HEK293 (cell line): Measurements from ENCODE around the gene B4GALNT4.
"Not testable (repeated sequence)": the region's sequence is repeated elsewhere in the genome, so short reads cannot be mapped to it uniquely, and the experiment has no call there.

Source experiments
- CTCF ChIA-PET: fragments of 350-600 bp; formaldehyde crosslinking; extraction: SDS; loops from one replicate; lab custom pipeline; 2021; ENCODE audit warnings: antibody characterized with exemption; lab: Yijun Ruan, JAX
- POLR2A ChIA-PET: fragments of 300-600 bp; formaldehyde crosslinking; extraction: SDS; loops from one replicate; lab custom pipeline; 2020; ENCODE audit warnings: antibody characterized with exemption, inconsistent platforms; lab: Yijun Ruan, JAX
- H3K27ac ChIP-seq: fragments of 200-500 bp; sonication (Bioruptor generic); 2 replicates; pipeline ENCODE4 v1.5.1; 2014; ENCODE audit warnings: low read depth, low read length, control low read depth, inconsistent platforms; ENCODE audit errors: extremely low read depth
- H3K36me3 ChIP-seq, 2 experiments: fragments of 200-500 bp in 1 of 2; sonication (Bioruptor generic) in 1 of 2; 1 replicate in 1 of 2; 2 replicates in 1 of 2; pipeline ENCODE4 v1.5.1; 2014 to 2017; ENCODE audit warnings: inconsistent platforms in 2 of 2, low read length in 2 of 2; ENCODE audit not compliant: control insufficient read depth in 2 of 2, insufficient read depth in 1 of 2
- H3K4me1 ChIP-seq: fragments of 200-500 bp; sonication (Bioruptor generic); 2 replicates; pipeline ENCODE4 v1.5.1; 2014; ENCODE audit warnings: mild to moderate bottlenecking, low read length, inconsistent platforms; ENCODE audit not compliant: control insufficient read depth, insufficient read depth
- H3K4me3 ChIP-seq: 2 replicates; pipeline ENCODE4 v1.5.1; 2011; ENCODE audit warnings: low read depth, mild to moderate bottlenecking, control low read depth, low read length, moderate library complexity
- H3K9me3 ChIP-seq: fragments of 200-500 bp; sonication (Bioruptor generic); 2 replicates; pipeline ENCODE4 v1.5.1; 2014; ENCODE audit warnings: low read depth, low read length, inconsistent platforms; ENCODE audit not compliant: control insufficient read depth, insufficient read depth
- KLF17 ChIP-seq: fragments of 450-650 bp; formaldehyde crosslinking; IDR thresholded peaks from 2 replicates; pipeline ENCODE4 v1.5.1; 2016; ENCODE audit warnings: missing biosample characterization, missing genetic modification characterization
- KLF9 ChIP-seq: fragments of 450-650 bp; formaldehyde crosslinking; IDR thresholded peaks from 2 replicates; pipeline ENCODE4 v1.5.1; 2016; ENCODE audit warnings: missing biosample characterization, missing genetic modification characterization, low read depth
- MEIS1 ChIP-seq: sonication (generic); formaldehyde crosslinking; IDR thresholded peaks from 2 replicates; pipeline ENCODE4 v1.8.1; 2022; ENCODE audit warnings: missing genetic modification reagents, mild to moderate bottlenecking, borderline replicate concordance
- MYNN ChIP-seq: fragments of 450-650 bp; formaldehyde crosslinking; IDR thresholded peaks from 2 replicates; pipeline ENCODE4 v1.5.1; 2016; ENCODE audit warnings: missing biosample characterization, missing genetic modification characterization, borderline replicate concordance
- OSR2 ChIP-seq: fragments of 450-650 bp; formaldehyde crosslinking; IDR thresholded peaks from 2 replicates; pipeline ENCODE4 v1.5.1; 2016; ENCODE audit warnings: missing biosample characterization, missing genetic modification characterization
- SCRT1 ChIP-seq: fragments of 450-650 bp; formaldehyde crosslinking; IDR thresholded peaks from 2 replicates; pipeline ENCODE4 v1.5.1; 2016; ENCODE audit warnings: missing biosample characterization, missing genetic modification characterization, borderline replicate concordance
- YY2 ChIP-seq: fragments of 450-650 bp; formaldehyde crosslinking; IDR thresholded peaks from 2 replicates; pipeline ENCODE4 v1.5.1; 2016; ENCODE audit warnings: missing biosample characterization, missing genetic modification characterization
- ZFP41 ChIP-seq: fragments of 450-650 bp; formaldehyde crosslinking; IDR thresholded peaks from 2 replicates; pipeline ENCODE4 v1.5.1; 2016; ENCODE audit warnings: missing biosample characterization, missing genetic modification characterization, borderline replicate concordance
- ZNF16 ChIP-seq: fragments of 450-650 bp; formaldehyde crosslinking; IDR thresholded peaks from 2 replicates; pipeline ENCODE4 v1.5.1; 2016; ENCODE audit warnings: low read depth, missing biosample characterization, missing genetic modification characterization
- ZNF174 ChIP-seq: fragments of 450-650 bp; formaldehyde crosslinking; IDR thresholded peaks from 2 replicates; pipeline ENCODE4 v1.5.0; 2017; ENCODE audit warnings: missing biosample characterization, mild to moderate bottlenecking, missing genetic modification characterization
- ZNF2 ChIP-seq: fragments of 450-650 bp; formaldehyde crosslinking; IDR thresholded peaks from 2 replicates; pipeline ENCODE4 v1.5.1; 2016; ENCODE audit warnings: missing biosample characterization, missing genetic modification characterization
- ZNF660 ChIP-seq: fragments of 450-650 bp; IDR thresholded peaks from 2 replicates; pipeline ENCODE4 v1.5.1; 2018; ENCODE audit warnings: missing biosample characterization, mild to moderate bottlenecking, missing genetic modification characterization
- ZNF670 ChIP-seq: fragments of 450-650 bp; formaldehyde crosslinking; IDR thresholded peaks from 2 replicates; pipeline ENCODE4 v1.5.1; 2016; ENCODE audit warnings: missing biosample characterization, missing genetic modification characterization, low read depth
- TF ChIP-seq, protein P1 (sequence below): fragments of 450-650 bp; IDR thresholded peaks from 2 replicates; pipeline ENCODE4 v1.5.1; 2018; ENCODE audit warnings: missing biosample characterization, missing genetic modification characterization

The B4GALNT4 gene

GRCh38 chr11:359181-359714, 10.1 kb upstream of the B4GALNT4 start:
- H3K4me1 ChIP-seq: no peaks in the 10 kb centered on the region
- H3K9me3 ChIP-seq: no peaks in the 10 kb centered on the region
- no peaks in the 10 kb centered on the region for H3K36me3 ChIP-seq
- ChIA-PET CTCF (interaction anchor here (0.5 to 1.3 kb wide), 2 partner anchors 54 to 124 kb away, joined by 3 to 6 read pairs; no protein-coding TSS in a partner anchor), POLR2A (no interaction called here)
- TF ChIP-seq MEIS1 (no peak), OSR2 (tag by site-specific recombination) (no peak), ZFP41 (tag by site-specific recombination) (no peak), MYNN (no peak), ZNF16 (tag by site-specific recombination) (no peak), SCRT1 (tag by site-specific recombination) (no peak), ZNF670 (no peak), YY2 (tag by site-specific recombination) (no peak), ZNF660 (no peak)
- TF ChIP-seq, protein P1, sequence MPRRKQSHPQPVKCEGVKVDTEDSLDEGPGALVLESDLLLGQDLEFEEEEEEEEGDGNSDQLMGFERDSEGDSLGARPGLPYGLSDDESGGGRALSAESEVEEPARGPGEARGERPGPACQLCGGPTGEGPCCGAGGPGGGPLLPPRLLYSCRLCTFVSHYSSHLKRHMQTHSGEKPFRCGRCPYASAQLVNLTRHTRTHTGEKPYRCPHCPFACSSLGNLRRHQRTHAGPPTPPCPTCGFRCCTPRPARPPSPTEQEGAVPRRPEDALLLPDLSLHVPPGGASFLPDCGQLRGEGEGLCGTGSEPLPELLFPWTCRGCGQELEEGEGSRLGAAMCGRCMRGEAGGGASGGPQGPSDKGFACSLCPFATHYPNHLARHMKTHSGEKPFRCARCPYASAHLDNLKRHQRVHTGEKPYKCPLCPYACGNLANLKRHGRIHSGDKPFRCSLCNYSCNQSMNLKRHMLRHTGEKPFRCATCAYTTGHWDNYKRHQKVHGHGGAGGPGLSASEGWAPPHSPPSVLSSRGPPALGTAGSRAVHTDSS (tag by site-specific recombination): no peak
- no peak overlapping the region for H3K27ac ChIP-seq
- no peak overlapping the region for H3K4me3 ChIP-seq

- Histone ChIP-seq H3K27ac (no peak overlapping the region), H3K36me3 (no peaks in the 10 kb centered on the region), H3K4me1 (no peaks in the 10 kb centered on the region), H3K4me3 (no peak overlapping the region), H3K9me3 (no peaks in the 10 kb centered on the region)
- ChIA-PET CTCF (interaction anchor here (0.6 to 2.2 kb wide), 6 partner anchors 15 to 110 kb away, joined by 3 to 20 read pairs (median 4); no protein-coding TSS in a partner anchor), POLR2A (no interaction called here)
- no peak for TF ChIP-seq KLF17 (tag by site-specific recombination)
- TF ChIP-seq KLF9 (tag by site-specific recombination): no peak
These were observed 8.7 kb upstream of the B4GALNT4 start for GRCh38 chr11:360326-361280.

GRCh38 chr11:362642-363442, 6.5 kb upstream of the B4GALNT4 start:
- H3K27ac ChIP-seq: no peak overlapping the region
- H3K4me3 ChIP-seq: no peak overlapping the region
- H3K9me3 ChIP-seq: no peaks in the 10 kb centered on the region
- H3K4me1 ChIP-seq: no peaks in the 10 kb centered on the region
- H3K36me3 ChIP-seq: no peaks in the 10 kb centered on the region
- TF ChIP-seq ZNF2 (no peak), ZNF174 (tag by site-specific recombination) (no peak)
- ChIA-PET CTCF (interaction anchor here (0.6 to 2.2 kb wide), 8 partner anchors 20 to 134 kb away, joined by 3 to 20 read pairs (median 3); no protein-coding TSS in a partner anchor), POLR2A (no interaction called here)

DNA sequence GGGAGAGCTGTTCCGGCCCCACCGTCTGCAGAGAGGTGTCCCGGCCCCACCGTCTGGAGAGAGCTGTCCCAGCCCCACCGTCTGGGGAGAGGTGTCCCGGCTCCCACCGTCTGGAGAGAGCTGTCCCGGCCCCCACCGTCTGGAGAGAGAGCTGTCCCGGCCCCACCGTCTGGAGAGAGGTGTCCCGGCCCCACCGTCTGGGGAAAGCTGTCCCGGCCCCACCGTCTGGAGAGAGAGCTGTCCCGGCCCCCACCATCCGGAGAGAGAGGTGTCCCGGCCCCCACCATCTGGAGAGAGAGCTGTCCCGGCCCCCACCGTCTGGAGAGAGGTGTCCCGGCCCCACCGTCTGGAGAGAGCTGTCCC, 5.9 kb upstream of the B4GALNT4 start:
- H3K27ac ChIP-seq, H3K4me3 ChIP-seq, POLR2A ChIA-PET, H3K9me3 ChIP-seq, H3K36me3 ChIP-seq, H3K4me1 ChIP-seq: not testable (repeated sequence)
- CTCF ChIA-PET: interaction anchor here (0.6 to 2.2 kb wide), 7 partner anchors 19 to 155 kb away, joined by 3 to 20 read pairs (median 3); no protein-coding TSS in a partner anchor
